Transverse colon (tissue), 4 donors: ENCODE results near the gene SEMA3C.

Experiments used
- EP300 ChIP-seq: sonication (generic); formaldehyde crosslinking; IDR thresholded peaks from one replicate; pipeline ENCODE4 v1.6.1; 2017; ENCODE audit warnings: antibody characterized with exemption, low read depth
- POLR2A ChIP-seq: fragments of 450-650 bp; IDR thresholded peaks from one replicate; pipeline ENCODE4 v1.6.1; 2016; ENCODE audit warnings: antibody characterized with exemption, mild to moderate bottlenecking, moderate library complexity
- POLR2AphosphoS5 ChIP-seq, 3 donors: sonication (generic); formaldehyde crosslinking; IDR thresholded peaks; one replicate each; pipeline ENCODE4 v1.6.1; 2016; ENCODE audit warnings: antibody characterized with exemption in 3 of 3
- TF ChIP-seq, protein P1 (sequence below), 5 experiments: fragments of 200-600 bp in 3 of 5; fragments of 450-650 bp in 2 of 5; sonication (generic) in 3 of 5; IDR thresholded peaks; 1 replicate in 2 of 5; 2 replicates in 3 of 5; pipeline ENCODE4 v1.5.1; 2016 to 2017; ENCODE audit warnings: antibody characterized with exemption in 5 of 5, inconsistent platforms in 3 of 5, mild to moderate bottlenecking in 2 of 5, moderate library complexity in 1 of 5

DNA sequence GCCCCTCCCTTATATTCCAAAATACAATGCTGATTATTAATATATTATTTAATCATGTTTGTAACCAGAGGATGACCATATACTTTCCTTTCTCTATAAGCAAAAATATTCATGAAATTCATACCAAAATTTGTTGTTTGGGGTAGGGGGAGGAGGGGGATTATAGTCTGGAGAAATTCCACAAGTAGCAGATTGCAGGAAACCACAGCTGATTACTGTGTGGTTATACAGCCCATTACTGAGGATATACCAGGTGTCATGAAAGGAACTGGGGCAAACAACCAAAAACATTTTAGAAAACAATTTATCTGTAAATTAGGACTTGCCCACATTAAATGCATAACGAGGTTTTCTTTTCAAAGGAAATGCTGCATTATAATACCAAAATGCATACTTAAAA lies 50.3 kb downstream of the SEMA3C start:
- TF ChIP-seq EP300 (no peak), POLR2A (no peak), POLR2AphosphoS5 (IDR thresholded peaks at IDR 0.05) (no peak)
- TF ChIP-seq, protein P1, sequence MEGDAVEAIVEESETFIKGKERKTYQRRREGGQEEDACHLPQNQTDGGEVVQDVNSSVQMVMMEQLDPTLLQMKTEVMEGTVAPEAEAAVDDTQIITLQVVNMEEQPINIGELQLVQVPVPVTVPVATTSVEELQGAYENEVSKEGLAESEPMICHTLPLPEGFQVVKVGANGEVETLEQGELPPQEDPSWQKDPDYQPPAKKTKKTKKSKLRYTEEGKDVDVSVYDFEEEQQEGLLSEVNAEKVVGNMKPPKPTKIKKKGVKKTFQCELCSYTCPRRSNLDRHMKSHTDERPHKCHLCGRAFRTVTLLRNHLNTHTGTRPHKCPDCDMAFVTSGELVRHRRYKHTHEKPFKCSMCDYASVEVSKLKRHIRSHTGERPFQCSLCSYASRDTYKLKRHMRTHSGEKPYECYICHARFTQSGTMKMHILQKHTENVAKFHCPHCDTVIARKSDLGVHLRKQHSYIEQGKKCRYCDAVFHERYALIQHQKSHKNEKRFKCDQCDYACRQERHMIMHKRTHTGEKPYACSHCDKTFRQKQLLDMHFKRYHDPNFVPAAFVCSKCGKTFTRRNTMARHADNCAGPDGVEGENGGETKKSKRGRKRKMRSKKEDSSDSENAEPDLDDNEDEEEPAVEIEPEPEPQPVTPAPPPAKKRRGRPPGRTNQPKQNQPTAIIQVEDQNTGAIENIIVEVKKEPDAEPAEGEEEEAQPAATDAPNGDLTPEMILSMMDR (IDR thresholded peaks at IDR 0.05) = no peak
